GM19452 (cell line): Measurements from ENCODE around the gene UTP25.
"Not testable (repeated sequence)": the region's sequence is repeated elsewhere in the genome, so short reads cannot be mapped to it uniquely, and the experiment has no call there.

Experiments
- ATAC-seq: cut with Tn5 transposase; IDR thresholded peaks from one replicate; pipeline ENCODE4 v1.9.1; 2021; ENCODE audit not compliant: unreplicated experiment

Gene UTP25

GRCh38 chr1:209870151-209870831 is 42.5 kb downstream of the UTP25 start:
- no peak for ATAC-seq

DNA sequence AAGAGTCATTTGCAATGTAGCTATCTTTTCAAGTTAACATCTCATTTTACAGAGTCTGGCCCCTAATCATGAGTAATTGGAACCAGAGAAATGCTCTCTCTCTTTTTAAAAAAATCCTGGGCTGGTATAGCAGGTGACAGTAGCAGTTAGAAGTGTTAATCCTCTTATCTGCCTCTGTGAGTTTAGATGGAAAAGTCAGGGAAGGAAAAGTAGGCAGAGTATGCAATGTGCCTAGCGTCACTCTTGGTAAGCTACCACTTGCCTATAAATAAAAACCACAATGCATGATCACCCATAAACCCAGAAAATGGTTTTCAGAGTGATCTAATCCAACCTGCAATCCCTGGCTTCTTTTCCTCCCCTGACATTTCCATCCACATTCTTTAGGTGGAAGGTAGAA is 43.2 kb downstream of the UTP25 start:
- ATAC-seq = no peak

DNA sequence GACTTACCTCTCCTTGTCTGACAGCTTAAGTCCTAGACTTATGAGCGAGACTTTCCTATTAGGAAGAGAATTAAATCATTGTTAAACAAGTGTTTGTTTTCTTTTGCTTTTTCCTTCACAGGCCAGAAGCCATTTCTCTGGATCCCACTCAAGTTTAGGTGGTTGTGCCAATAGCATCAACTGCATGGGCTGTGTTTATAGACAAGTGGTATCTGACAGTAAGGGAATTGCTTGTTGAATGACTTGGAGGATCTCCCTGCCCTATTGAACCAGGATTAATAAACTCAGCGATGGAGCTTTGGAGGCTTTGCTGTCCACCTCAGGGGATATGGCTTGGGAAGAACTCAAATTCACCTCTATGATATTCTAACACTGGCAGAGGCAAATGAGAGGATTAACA is 43.7 kb downstream of the UTP25 start:
- no peak for ATAC-seq

DNA sequence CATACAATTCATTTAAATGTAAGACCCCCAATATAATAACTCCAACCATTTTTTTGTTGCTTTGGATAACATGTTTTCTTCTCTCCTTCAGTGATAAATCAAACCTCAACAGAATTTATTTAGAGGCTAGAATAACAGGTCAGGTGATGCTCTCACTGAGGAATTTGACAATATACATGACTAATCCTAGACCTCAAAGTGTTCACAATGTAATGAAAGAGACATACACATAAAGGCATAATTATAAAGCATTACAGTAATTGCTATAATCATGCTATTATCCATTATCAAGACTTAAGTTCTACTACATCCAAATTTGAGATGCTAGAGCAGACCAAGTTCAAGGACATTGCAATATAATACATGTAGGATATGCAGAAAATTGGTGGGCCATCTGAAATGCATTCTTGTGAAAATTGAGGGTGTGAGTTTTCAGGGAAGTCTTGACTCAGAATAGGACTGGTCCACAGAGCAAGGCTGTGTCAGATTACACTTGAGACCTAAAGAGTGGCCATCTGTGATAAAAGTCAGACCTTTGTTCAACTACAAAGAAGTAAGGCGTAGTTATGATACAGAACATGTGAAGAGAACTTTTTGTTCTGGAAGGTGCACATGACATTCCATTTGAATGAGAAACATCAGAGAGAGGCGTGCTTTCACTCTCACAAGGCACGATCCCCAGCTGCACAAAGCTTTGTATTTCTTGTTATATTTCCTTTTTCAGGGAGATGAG is 45.5 kb downstream of the UTP25 start:
- no peak for ATAC-seq

- no peak for ATAC-seq
These were observed 47.7 kb downstream of the UTP25 start for GRCh38 chr1:209875515-209875914.

DNA sequence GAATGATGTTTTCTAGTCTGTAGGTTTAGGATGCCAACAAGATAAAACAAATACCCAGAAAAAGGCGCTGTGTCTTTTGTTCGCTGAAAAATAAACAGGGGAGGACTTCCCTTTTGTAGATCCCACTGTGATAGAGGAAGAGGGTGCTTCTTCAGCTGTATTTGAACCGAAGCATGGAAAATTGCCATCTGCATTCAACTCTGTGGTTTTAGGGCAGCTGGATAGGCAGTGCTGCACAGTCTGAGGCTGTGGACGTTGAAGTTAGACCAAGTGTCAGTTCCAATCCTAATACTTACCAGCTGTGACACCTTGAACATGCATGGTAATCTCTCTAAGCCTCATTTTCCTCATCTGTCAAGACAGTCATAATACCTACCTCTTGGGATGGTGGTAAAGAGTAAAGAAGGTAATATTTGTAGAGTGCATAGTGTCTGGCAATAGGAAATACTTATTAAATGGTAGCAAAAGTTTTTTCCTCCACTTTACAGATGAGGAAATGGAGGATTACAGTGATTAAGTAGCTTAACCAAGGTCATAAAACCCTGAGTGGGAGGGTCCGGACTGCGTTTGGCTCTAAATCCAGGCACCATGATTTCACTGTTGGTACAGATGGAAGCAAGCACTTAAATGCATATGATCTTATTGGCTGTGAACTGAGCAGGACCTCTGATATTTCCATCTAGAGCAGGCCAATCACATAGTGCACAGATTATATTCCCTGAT is 48.5 kb downstream of the UTP25 start:
- no peak for ATAC-seq

DNA sequence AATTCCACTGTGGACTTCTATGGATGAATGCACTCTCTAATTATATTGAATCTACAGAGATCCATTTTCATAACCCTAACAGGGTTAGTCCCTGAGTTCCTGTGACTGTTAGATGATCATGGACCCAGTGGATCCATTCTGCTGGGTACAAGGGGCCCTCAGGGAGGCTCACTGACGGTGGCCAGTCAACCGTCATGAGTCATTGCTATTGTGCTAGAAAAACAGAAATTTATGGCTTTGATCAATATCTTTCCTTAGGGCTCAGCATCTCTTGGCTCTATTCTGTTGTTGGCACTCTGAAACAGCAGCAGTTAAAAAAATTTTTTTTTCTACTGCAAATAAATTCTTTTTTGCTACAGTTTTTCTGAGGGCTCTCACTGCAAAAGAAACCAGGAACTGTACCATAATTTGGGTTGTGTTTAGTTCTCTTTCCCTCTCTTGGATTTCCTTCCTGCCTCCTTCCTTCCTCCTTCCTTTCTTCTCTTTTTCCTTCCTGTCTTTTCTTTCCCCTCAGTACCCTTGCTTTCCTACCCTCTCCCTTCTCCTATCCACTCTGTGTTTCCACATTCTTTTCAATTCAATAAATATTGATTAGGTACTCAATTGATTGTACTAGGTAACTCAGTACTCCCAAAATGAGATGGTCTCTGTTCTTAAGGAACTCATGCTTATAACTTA is 49.5 kb downstream of the UTP25 start:
- ATAC-seq = no peak

GRCh38 chr1:209878964-209879363 is 51.2 kb downstream of the UTP25 start:
- ATAC-seq = no peak

- ATAC-seq = no peak
These were observed 51.8 kb downstream of the UTP25 start for GRCh38 chr1:209879539-209879938.

- no peak for ATAC-seq
These were observed 52.3 kb downstream of the UTP25 start for GRCh38 chr1:209880031-209880430.

- ATAC-seq = no peak
These were observed 53.8 kb downstream of the UTP25 start for GRCh38 chr1:209881619-209882018.

DNA sequence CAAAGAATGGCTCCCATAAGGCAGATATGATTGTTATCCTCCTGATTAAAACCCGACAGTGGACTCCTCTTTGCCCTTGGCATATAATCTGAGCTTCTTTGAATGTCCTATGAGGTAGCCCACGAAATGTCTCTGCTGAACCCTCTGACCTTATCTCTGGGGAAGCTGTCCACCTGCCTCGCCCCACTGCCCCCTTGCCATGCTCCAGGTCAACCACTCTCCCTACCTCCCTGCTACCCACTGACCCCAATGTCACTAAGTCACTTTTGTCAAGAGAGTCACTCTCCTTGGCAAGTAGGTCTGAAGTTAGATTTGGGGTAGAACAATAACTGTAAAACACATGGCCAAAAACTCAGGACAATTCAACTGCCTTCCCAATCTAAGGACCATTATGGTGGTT is 54.5 kb downstream of the UTP25 start:
- ATAC-seq = no peak

- no peak for ATAC-seq
These were observed 55.2 kb downstream of the UTP25 start for GRCh38 chr1:209882942-209883340.

DNA sequence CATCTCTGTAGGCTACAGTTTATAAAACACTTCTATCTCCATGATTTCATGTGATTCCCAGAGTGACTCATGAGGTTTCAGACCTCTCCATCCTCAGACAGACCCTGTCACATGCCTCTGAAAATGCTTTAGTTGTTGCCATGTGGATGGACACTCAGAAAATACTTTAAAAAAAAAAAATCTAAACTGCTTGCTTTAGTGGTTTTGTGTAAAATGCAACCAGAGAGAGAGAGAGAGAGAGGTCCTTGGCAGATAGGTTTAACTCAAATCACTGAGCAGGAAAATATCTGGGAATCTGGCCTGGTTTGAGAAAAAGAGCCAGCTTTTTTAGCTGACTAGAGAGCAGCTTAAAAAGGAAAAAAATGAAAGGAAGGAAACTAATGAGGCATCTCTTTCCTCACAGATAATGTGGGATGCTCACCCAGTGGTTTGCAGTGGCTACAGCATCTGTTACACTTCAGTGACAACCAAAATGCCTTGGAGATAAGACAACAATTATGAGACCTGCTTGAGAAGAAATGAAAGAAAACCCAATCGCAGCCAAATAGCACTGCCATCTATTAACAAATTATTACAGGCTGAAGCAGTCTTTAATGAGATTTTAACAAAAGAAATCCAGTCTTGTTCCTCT is 55.7 kb downstream of the UTP25 start:
- ATAC-seq = no peak

- no peak for ATAC-seq
These were observed 56.5 kb downstream of the UTP25 start for GRCh38 chr1:209884249-209884648.

GRCh38 chr1:209884665-209885117 is 56.9 kb downstream of the UTP25 start:
- ATAC-seq = peak; percentile 96

DNA sequence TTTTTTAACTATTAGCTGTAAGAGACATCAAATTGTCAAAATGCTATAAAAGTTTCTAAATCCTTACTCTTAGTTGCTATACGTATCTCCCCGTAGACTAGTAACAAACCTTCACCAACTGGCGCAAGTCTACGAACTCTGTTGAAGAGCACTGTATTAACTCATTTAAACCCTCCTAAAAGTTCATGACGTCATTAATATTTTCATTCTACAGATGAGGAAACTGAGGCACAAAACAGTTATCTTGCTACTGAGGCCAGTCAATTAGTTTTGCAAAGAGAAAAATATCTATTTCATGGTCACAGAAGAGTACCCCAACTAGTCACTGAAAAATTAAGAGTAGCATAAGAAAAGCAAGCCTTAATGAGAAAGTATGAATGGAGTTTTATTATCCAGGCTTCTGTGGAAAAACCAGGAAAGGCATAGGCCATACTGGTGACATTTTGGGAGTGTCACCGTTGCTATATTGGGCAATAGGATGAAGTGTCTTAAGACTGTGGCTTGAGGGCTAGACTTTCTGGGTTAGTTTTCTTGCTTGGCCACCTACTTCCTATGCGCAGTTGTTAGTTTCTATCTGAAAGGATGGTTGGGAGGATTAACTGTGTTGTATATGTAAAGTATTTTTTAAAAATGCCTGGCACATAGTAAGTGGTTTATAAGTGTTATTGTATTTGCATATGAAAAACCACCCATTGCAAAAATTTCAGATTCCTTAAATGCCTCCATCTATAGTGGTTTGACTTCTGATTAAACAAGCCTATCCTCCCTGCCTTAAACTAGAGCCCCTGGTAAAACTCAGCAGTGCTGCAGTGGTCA is 57.8 kb downstream of the UTP25 start:
- ATAC-seq = no peak

DNA sequence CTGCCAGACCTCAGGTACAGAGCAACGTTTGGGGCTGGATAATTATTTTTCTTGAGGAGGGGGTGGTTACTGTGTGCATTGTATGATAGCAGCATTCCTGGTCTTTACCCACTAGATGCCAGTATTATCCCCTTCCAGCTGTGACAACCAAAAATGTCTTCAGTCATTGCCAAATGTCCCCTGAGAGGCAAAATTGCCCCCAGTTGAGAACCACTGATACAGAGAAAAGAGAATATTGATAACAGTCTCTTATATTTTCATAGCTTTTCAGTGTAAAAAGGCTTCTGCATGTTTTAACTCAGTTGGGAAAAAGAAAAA is 58.4 kb downstream of the UTP25 start:
- no peak for ATAC-seq

GRCh38 chr1:209888291-209889076 is 60.7 kb downstream of the UTP25 start:
- not testable (repeated sequence) for ATAC-seq

GRCh38 chr1:209889077-209889418 is 61.3 kb downstream of the UTP25 start:
- ATAC-seq = no peak
